Amygdala (tissue), 56 donors: ENCODE measurements around the gene PCP4.

ENCODE experiments used
- DNase-seq, 56 donors: peaks; one replicate each; lab custom pipeline; 2025; lab: John Stamatoyannopoulos, UW

The PCP4 gene

GRCh38 chr21:39867198-39867650 lies at the start of gene PCP4:
Gene PCP4, plus strand, starts transcription at chr21:39867438. Its CDS starts 64 bp downstream, at chr21:39867502.
- DNase-seq: peak in 47 of 56 donors; percentile 2 to 71 (median 33)

DNA sequence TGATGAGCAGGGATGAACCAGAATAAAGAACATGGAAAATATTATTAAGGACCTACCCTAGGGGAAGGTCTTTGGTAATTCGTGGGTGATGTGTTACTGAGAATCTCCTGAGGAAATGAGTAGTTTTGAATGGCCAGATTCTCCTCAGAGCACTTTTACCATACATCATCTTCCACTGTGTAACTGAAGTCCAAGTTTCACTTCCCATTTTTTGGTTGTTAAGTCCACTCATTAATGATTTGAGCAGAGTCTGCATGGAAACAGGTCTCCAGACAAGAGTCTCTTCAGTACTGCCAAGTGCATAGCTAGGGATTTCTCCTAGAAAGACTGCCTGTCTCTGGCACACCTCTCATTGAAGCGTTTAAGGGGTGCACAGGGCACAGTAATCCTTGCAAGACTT lies 48.7 kb upstream of the PCP4 start:
- no peak for DNase-seq

DNA sequence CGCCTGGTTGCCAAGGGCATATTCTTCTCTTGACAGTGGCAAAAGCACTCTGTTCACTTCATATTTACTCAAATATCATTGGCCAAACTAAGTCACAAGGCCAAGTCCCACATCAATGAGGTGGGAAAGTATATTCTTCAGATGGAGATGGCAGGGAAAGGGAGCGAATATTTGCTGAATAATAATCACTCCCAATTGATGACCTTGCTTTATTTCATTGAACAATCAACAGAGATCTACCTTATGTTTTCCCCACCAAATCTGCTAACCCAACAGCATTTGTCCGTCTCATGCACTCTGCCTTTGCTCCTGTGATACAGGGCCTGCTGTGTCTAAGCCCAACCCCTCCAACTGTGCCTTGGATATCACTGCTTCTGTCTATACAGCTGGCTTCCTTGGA lies 45.2 kb upstream of the PCP4 start:
- no peak for DNase-seq

GRCh38 chr21:39825250-39825649 lies 42.0 kb upstream of the PCP4 start:
- no peak for DNase-seq

DNA sequence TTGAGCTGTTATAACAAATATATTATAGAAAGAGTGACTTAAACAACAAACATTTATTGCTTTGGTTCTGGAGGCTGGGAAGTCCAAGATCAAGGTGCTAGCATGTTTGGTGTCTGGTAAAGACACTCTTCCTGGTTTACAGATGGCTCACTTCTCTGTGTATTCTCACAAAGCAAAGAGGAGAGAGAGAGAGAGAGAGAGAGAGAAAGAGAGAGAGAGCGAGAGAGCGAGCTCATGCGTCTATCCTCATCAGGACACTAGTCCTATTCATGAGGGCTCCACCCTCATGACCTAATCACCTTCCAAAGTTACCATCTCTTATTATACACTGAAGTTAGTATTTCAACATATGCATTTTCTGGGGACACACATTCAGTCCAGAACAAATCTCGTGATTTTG lies 32.7 kb upstream of the PCP4 start:
- DNase-seq: no peak

DNA sequence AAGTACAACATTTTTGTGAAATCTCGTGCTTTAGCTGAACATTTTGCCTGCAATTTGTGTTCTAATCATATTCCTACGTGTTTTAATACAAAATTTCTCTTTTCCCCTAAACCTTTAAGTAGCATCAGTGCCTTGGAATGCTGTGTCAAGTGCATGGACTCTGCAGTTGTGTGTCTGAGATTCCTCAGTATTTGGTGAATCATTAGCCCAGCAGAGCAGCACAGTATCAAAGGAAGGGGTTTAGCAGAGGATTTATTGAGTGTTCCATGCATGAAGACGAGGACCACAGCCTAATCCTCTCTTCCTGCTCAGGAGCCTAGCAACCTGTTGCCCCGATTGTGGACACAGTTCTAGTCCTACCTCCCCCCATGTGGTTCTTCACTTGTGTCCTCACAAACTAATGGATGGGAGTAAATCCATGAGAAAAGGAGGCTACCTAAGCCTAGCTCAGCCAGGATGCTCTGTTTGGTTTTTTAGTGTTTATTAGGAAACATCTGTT lies 29.3 kb upstream of the PCP4 start:
- DNase-seq: no peak

DNA sequence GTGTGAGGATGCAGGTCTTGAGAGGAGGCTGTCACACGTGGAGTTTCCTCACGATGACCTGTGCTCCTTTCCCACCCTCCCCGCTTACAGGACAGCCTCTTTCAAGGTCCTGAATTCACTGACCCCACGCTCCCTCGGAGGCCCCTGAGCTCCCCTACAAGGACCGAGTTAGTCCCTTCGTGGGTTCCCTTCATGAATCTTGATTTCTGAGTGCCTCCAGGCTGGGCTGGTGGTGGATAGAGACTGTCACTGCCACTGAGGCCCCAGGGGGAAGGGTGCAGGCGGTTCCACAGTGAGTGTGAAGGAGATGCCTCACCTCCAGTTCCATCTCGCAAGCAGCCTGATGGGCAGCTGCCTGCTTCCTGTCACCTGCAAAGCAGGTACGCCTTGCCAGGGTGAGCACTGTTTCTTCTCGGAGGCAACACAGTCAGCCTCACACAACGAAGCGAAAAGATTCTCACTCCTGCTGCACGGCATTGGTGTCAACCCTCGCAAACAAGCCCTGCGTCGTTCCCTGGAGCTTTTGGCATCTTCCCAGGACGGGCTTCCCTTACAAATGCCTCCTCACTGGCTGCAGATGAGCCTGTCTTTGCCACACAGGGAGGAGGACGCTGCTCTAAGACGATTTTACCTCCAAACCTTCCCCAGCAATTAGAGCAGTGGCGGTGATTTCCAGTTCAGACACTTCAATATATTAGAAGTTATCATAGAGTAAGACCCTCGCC lies 26.7 kb upstream of the PCP4 start:
- DNase-seq: peak in 3 of 56 donors; percentile 0 to 6 (median 4)

GRCh38 chr21:39842741-39843459 lies 24.3 kb upstream of the PCP4 start:
- DNase-seq: no peak

DNA sequence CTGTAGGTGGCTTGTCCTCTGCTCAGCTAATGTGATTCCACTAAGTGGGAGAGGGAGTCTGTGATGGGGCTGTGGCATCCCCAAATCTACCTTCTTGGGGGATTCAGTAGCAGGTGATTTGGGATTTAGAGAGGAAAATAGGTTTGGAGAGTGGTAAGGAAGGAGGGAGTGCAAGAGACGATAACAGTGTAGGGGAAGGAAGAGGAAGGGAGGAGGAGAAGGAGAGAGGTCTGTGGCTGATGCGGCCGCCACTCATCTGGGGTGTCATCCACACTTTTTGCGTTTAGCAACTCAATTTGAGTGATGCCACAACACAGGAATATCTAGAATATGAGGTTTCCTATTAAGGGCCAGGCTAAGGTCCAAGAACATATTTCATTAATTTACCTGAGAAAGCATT lies 23.8 kb upstream of the PCP4 start:
- no peak for DNase-seq

GRCh38 chr21:39843916-39844315 lies 23.3 kb upstream of the PCP4 start:
- DNase-seq: no peak

DNA sequence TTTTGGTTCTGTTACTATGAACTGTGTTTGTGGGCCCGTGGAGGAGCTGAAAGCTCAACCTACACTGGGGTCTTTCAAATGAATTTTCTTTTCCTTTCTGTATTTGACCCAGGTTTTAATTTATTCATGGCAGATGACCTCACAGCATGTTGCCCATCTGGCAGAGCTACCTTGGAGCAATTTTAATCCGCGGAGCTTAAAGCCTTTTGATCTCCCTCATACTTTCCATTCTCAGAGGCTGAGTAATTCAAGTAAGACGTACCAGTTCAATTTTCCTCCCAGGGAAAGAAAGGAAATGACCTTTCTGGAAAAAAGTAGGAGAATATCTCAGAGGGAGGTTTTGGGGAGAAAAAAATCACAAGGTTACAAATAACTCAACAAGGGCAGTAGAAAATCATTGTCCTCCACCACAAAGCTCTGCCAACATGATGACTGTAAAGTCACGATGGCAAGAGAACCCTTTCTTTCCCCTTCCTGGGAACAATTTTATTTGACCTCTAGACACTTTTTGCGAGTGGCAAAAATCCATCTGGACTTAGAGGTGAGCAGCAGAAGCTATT lies 21.6 kb upstream of the PCP4 start:
- DNase-seq: no peak

DNA sequence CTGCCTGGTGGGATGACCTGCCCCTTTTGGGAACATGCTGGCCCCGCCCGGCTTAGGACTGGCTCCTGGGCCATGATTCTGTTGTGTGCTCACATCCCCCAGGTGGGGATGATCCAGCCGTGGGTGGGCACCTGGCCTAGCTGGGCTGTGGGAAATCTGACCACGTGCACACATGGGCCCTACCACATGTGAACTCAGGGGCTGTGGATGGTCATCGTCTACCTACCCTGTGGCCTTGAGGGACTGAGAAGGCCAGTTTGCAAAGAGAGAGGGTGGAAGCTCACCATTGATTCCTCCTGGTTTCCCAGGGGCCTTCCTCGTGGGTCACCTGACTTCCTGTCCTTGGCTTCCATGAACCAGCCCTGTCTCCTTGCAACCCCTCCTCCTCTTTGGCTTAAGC lies 19.4 kb upstream of the PCP4 start:
- no peak for DNase-seq

DNA sequence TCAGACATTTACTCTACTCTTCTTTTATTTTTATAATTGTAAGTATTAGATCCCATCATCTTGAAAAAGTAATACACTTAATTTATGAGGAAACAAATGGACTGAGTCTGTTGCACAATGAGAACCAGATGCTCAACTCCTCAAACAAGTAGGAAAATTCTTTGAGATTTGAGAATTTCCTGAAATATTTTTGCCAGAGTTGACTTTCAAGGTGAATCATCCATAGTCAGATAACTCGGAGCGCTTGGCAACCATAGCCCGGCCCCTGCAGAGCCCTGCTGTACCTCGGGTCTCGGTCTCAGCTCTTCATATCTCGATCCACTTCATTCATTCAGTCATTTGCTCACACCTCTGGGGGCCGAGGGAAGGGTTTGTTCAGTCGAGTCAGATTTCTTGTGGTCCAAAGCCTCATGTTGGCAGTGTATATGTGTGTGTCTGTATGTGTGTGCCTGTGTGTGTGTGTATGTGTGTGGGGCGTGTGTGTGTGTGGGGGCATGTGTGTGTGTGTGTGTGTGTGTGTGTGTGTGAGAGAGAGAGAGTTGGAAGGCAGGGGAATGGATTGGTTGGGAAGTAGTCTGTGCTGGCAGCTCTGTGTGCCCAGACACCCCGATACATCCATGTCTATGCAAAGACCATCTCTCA lies 18.1 kb upstream of the PCP4 start:
- DNase-seq: no peak

DNA sequence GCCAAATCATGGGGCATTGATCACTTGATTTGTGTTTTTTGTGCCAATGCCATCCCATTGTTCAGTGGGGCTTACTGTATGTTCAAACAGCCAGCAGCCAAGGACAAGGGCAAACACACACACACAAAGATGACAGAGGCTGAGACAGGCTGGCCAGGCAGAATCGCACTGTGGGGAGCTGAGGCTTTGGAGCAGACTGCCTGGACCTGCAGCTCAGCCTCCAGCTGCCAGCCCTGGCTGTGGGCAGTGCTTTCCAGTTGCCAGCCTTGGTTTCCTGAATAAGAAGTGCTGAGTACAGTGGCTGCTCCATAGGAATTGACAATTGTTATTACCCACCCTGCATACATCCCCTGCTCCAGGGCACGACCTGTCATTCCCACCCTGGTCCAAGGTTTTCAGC lies 16.9 kb upstream of the PCP4 start:
- no peak for DNase-seq

- DNase-seq: no peak
These were observed 16.1 kb upstream of the PCP4 start for GRCh38 chr21:39851002-39851618.

DNA sequence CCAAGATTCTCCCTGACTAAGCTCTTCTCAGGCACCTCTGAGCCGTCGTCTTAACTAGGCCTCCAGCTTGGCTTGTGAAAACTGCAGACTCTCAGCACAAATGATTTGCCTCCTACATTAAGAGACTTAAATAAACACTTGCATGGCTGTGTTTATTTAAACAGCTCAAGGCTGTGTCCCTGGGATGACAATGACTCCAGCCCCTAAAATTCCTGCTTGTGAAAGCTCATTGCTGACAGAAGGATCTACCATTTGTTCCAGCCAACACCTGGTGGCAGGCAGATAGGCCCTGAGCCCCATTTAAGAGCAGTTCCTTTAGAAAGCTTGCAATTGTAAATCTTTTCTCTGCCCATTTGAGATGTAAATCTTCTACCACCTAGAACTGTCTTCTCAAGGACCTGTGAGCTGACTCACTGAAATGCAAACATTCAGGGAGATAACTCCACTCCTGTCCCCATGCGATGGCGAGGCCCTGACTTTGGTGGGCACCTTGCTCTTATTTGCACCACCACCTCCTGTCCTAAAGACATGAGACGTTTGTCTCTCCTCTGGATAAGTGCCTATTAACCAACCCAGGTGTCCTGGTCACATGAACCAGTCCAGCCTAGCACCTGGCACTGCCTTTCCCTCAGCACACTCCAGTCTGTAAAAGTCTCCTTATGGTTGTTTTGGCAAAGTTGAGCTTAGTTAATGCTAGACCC lies 15.1 kb upstream of the PCP4 start:
- no peak for DNase-seq

GRCh38 chr21:39852726-39853500 lies 14.3 kb upstream of the PCP4 start:
- no peak for DNase-seq

GRCh38 chr21:39854572-39854971 lies 12.7 kb upstream of the PCP4 start:
- DNase-seq: no peak

- no peak for DNase-seq
These were observed 11.6 kb upstream of the PCP4 start for GRCh38 chr21:39855595-39855994.
